GM23248 (cell line): Measurements from ENCODE around the gene CASP5.

Source experiments
- EZH2 ChIP-seq: fragments of 200-600 bp; sonication (generic); IDR thresholded peaks from 2 replicates; pipeline ENCODE4 v1.6.1; 2018; ENCODE audit warnings: antibody characterized with exemption, mild to moderate bottlenecking; ENCODE audit not compliant: insufficient read depth, poor library complexity, severe bottlenecking
- EZH2phosphoT487 ChIP-seq: fragments of 200-600 bp; sonication (generic); IDR thresholded peaks from 2 replicates; pipeline ENCODE4 v1.6.1; 2018; ENCODE audit warnings: antibody characterized with exemption, moderate library complexity, mild to moderate bottlenecking, low read depth; ENCODE audit not compliant: insufficient read depth

- no peak for TF ChIP-seq EZH2
- no peak for TF ChIP-seq EZH2phosphoT487
These were observed 4.7 kb upstream of the CASP5 start for GRCh38 chr11:105027678-105028077.
